Stomach (tissue), 4 donors: ENCODE results near the gene GYG2.

Experiments
- CTCF ChIP-seq, 7 experiments: fragments of 450-650 bp in 4 of 7; fragments of 200-600 bp in 3 of 7; sonication (generic) in 3 of 7; IDR thresholded peaks; one replicate each; pipeline ENCODE4 v1.5.1; 2016 to 2019; ENCODE audit warnings: antibody characterized with exemption in 7 of 7, control low read depth in 2 of 7, mild to moderate bottlenecking in 1 of 7
- EP300 ChIP-seq: sonication (generic); formaldehyde crosslinking; IDR thresholded peaks from one replicate; pipeline ENCODE4 v1.6.1; 2017; ENCODE audit warnings: antibody characterized with exemption
- POLR2A ChIP-seq, 4 donors: fragments of 450-650 bp; IDR thresholded peaks; one replicate each; pipeline ENCODE4 v1.6.1; 2016; ENCODE audit warnings: antibody characterized with exemption in 4 of 4, control low read depth in 2 of 4, mild to moderate bottlenecking in 1 of 4, moderate library complexity in 1 of 4

GRCh38 chrX:2781698-2782097, 47.0 kb upstream of the GYG2 start:
- no peak for TF ChIP-seq CTCF (IDR thresholded peaks at IDR 0.05)
- no peak for TF ChIP-seq POLR2A (IDR thresholded peaks at IDR 0.05)
- TF ChIP-seq EP300 = no peak
